Stomach (tissue), 9 donors: ENCODE measurements around the gene CUL5. TPM values are rescaled to one million over a fixed set of nuclear protein-coding genes. Genes with fewer than 3 reads are reported as not detected.
A peak's percentile ranks its signal among the peaks of the same experiment; 100 is the strongest.

ENCODE experiments used
- DNase-seq, 2 donors: peaks; one replicate each; pipeline versions ENCODE4 v3.0.0 to v3.0.0-alpha.2; 2013 to 2019
- H3K27ac ChIP-seq, 5 donors: fragments of 200-600 bp in 4 of 5; sonication (generic) in 4 of 5; one replicate each; pipeline ENCODE4 v1.5.1; 2013 to 2019; ENCODE audit warnings: mild to moderate bottlenecking in 1 of 5, moderate library complexity in 1 of 5
- H3K27me3 ChIP-seq, 3 donors: fragments of 200-600 bp; sonication (generic); one replicate each; pipeline ENCODE4 v1.5.1; 2017 to 2019; ENCODE audit warnings: mixed run types in 1 of 3
- H3K36me3 ChIP-seq, 4 donors: fragments of 200-600 bp; sonication (generic); 1 replicate in 3 of 4; 2 replicates in 1 of 4; pipeline ENCODE4 v1.5.1; 2016 to 2019
- H3K4me1 ChIP-seq, 4 donors: fragments of 200-600 bp; sonication (generic); one replicate each; pipeline ENCODE4 v1.5.1; 2016 to 2019
- H3K4me3 ChIP-seq, 4 donors: fragments of 200-600 bp; sonication (generic) in 3 of 4; one replicate each; pipeline ENCODE4 v1.5.1; 2016 to 2019; ENCODE audit warnings: mild to moderate bottlenecking in 1 of 4
- H3K9me3 ChIP-seq, 4 donors: fragments of 200-600 bp; sonication (generic); one replicate each; pipeline ENCODE4 v1.5.1; 2016 to 2019
- EP300 ChIP-seq: sonication (generic); formaldehyde crosslinking; IDR thresholded peaks from one replicate; pipeline ENCODE4 v1.6.1; 2017; ENCODE audit warnings: antibody characterized with exemption
- POLR2A ChIP-seq, 4 donors: fragments of 450-650 bp; IDR thresholded peaks; one replicate each; pipeline ENCODE4 v1.6.1; 2016; ENCODE audit warnings: antibody characterized with exemption in 4 of 4, control low read depth in 2 of 4, mild to moderate bottlenecking in 1 of 4, moderate library complexity in 1 of 4
- POLR2AphosphoS5 ChIP-seq, 3 donors: sonication (generic); formaldehyde crosslinking; IDR thresholded peaks; one replicate each; pipeline ENCODE4 v1.6.1; 2016; ENCODE audit warnings: antibody characterized with exemption in 3 of 3
- WGBS, 5 donors: extraction: QIAGEN DNeasy Blood & Tissue Kit in 3 of 5; methylation state at CpG; one replicate each; pipeline versions ENCODE4 v1.1.5 to v1.1.7; 2013 to 2018; 5-methylcytosine and 5-hydroxymethylcytosine counted together
- intact Hi-C: fragments of 100-400 bp; cut with DNase I; formaldehyde crosslinking; loops from one replicate; pipeline ENCODE4 v1.15.1; 2023; ENCODE audit warnings: low total_unique reads
- polyA plus RNA-seq, 3 donors: library from polyadenylated mRNA; stranded (reverse); fragments of 200-250 nt; gene quantifications; one replicate each; pipeline ENCODE4 v1.2.3, GENCODE V29; 2013
- total RNA-seq, 5 donors: library from RNA; depleted of rRNA; stranded (reverse); fragments of >200 nt; gene quantifications; one replicate each; pipeline versions ENCODE4 v1.1.0 to v1.2.3, GENCODE V29; 2014 to 2016
- TF ChIP-seq, protein P1 (sequence below), 7 experiments: fragments of 450-650 bp in 4 of 7; fragments of 200-600 bp in 3 of 7; sonication (generic) in 3 of 7; IDR thresholded peaks; one replicate each; pipeline ENCODE4 v1.5.1; 2016 to 2019; ENCODE audit warnings: antibody characterized with exemption in 7 of 7, control low read depth in 2 of 7, mild to moderate bottlenecking in 1 of 7
- donor health status: healthy with polysubstance abuse.
- donor health status: Bipolar disorder and iron deficiency.
- donor health status: healthy.

The CUL5 gene
- total and polyA plus RNA-seq, 8 donors, result 5.0 to 98.0 (median 27.6) TPM

- Histone ChIP-seq H3K27ac (no peak overlapping the region), H3K4me3 (no peak overlapping the region), H3K36me3 (peaks cover 0 to 60% (median 54%) of the 10 kb centered on the region in 4 donors), H3K9me3 (no peaks in the 10 kb centered on the region), H3K27me3 (no peaks in the 10 kb centered on the region), H3K4me1 (no peaks in the 10 kb centered on the region)
- TF ChIP-seq EP300 (no peak), POLR2AphosphoS5 (IDR thresholded peaks at IDR 0.05) (no peak), POLR2A (IDR thresholded peaks at IDR 0.05) (no peak)
- TF ChIP-seq, protein P1, sequence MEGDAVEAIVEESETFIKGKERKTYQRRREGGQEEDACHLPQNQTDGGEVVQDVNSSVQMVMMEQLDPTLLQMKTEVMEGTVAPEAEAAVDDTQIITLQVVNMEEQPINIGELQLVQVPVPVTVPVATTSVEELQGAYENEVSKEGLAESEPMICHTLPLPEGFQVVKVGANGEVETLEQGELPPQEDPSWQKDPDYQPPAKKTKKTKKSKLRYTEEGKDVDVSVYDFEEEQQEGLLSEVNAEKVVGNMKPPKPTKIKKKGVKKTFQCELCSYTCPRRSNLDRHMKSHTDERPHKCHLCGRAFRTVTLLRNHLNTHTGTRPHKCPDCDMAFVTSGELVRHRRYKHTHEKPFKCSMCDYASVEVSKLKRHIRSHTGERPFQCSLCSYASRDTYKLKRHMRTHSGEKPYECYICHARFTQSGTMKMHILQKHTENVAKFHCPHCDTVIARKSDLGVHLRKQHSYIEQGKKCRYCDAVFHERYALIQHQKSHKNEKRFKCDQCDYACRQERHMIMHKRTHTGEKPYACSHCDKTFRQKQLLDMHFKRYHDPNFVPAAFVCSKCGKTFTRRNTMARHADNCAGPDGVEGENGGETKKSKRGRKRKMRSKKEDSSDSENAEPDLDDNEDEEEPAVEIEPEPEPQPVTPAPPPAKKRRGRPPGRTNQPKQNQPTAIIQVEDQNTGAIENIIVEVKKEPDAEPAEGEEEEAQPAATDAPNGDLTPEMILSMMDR (IDR thresholded peaks at IDR 0.05), result no peak
- intact Hi-C loops, result no loop called here
- DNase-seq, result peak in 1 of 2 donors; percentile 7
Observed at GRCh38 chr11:108069947-108070346, 61.2 kb downstream of the CUL5 start.

DNA sequence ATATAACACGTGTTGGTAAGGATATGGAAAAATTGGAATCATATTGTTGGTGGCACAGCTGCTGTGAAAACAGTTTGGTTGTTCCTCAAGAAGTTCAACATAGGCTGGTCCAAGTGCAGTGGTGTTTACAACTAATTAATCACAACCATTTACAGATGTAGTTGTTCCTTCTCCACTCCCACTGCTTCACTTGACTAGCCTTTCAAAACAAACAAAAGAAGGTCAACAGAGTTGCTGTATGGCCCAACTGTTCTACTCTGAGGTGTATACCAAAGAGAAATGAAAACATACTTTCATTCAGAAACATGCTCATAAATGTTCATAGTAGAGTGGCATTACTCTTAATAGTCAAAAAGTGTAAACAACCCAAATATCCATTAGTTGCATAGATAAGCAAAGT, 76.1 kb downstream of the CUL5 start:
- Histone ChIP-seq H3K4me1 (no peaks in the 10 kb centered on the region), H3K4me3 (no peak overlapping the region), H3K27me3 (no peaks in the 10 kb centered on the region), H3K9me3 (no peaks in the 10 kb centered on the region), H3K27ac (no peak overlapping the region), H3K36me3 (peaks cover 3 to 72% (median 57%) of the 10 kb centered on the region in 4 donors)
- intact Hi-C loops, result no loop called here
- peak in 1 of 2 donors; percentile 18 for DNase-seq
- TF ChIP-seq POLR2A (IDR thresholded peaks at IDR 0.05) (no peak), EP300 (no peak), POLR2AphosphoS5 (IDR thresholded peaks at IDR 0.05) (no peak)
- TF ChIP-seq, protein P1 (IDR thresholded peaks at IDR 0.05), result no peak
- WGBS, 5 donors, result 44 to 77% (median 59%) methylated on average over 1 of the region's 1 CpG

GRCh38 chr11:108085672-108086071, 77.0 kb downstream of the CUL5 start:
- intact Hi-C loops, result no loop called here
- H3K9me3 ChIP-seq, result no peaks in the 10 kb centered on the region
- H3K27ac ChIP-seq, result no peak overlapping the region
- H3K36me3 ChIP-seq, result peaks cover 3 to 72% (median 56%) of the 10 kb centered on the region in 4 donors
- 96 to 99% (median 97%) methylated on average over 2 of the region's 2 CpGs for WGBS, 5 donors
- no peaks in the 10 kb centered on the region for H3K4me1 ChIP-seq
- TF ChIP-seq POLR2A (IDR thresholded peaks at IDR 0.05), result no peak
- no peak for TF ChIP-seq EP300
- TF ChIP-seq, protein P1 (IDR thresholded peaks at IDR 0.05), result no peak
- TF ChIP-seq POLR2AphosphoS5 (IDR thresholded peaks at IDR 0.05), result no peak
- no peaks in the 10 kb centered on the region for H3K27me3 ChIP-seq
- H3K4me3 ChIP-seq, result no peak overlapping the region
- no peak for DNase-seq

GRCh38 chr11:108092134-108092533, 83.4 kb downstream of the CUL5 start:
- Histone ChIP-seq H3K9me3 (no peaks in the 10 kb centered on the region), H3K4me3 (no peak overlapping the region), H3K27me3 (no peaks in the 10 kb centered on the region), H3K27ac (no peak overlapping the region), H3K36me3 (peaks cover 8 to 69% (median 63%) of the 10 kb centered on the region in 4 donors), H3K4me1 (peaks cover 0 to 12% (median 7%) of the 10 kb centered on the region in 4 donors)
- TF ChIP-seq, protein P1 (IDR thresholded peaks at IDR 0.05), result no peak
- TF ChIP-seq POLR2AphosphoS5 (IDR thresholded peaks at IDR 0.05), result no peak
- TF ChIP-seq EP300, result no peak
- TF ChIP-seq POLR2A (IDR thresholded peaks at IDR 0.05), result no peak
- WGBS, 5 donors, result 44 to 48% (median 47%) methylated on average over 2 of the region's 2 CpGs
- intact Hi-C loops, result no loop called here
- no peak for DNase-seq
